Testis (tissue), 3 donors: ENCODE results near the gene TBRG1. TPM values are rescaled to one million over a fixed set of nuclear protein-coding genes. Genes with fewer than 3 reads are reported as not detected.

ENCODE experiments used
- DNase-seq: peaks from one replicate; pipeline ENCODE4 v3.0.0-alpha.2; 2019
- H3K27ac ChIP-seq, 2 donors: fragments of 200-600 bp; sonication (generic); one replicate each; pipeline ENCODE4 v1.5.1; 2019
- H3K27me3 ChIP-seq: fragments of 200-600 bp; sonication (generic); one replicate; pipeline ENCODE4 v1.5.1; 2019
- H3K36me3 ChIP-seq: fragments of 200-600 bp; sonication (generic); one replicate; pipeline ENCODE4 v1.5.1; 2017; ENCODE audit warnings: low read depth; ENCODE audit errors: missing control alignments
- H3K4me1 ChIP-seq: fragments of 200-600 bp; sonication (generic); one replicate; pipeline ENCODE4 v1.5.1; 2019
- H3K4me3 ChIP-seq, 2 donors: fragments of 200-600 bp; sonication (generic); one replicate each; pipeline ENCODE4 v1.5.1; 2017 to 2019
- H3K9me3 ChIP-seq: fragments of 200-600 bp; sonication (generic); one replicate; pipeline ENCODE4 v1.5.1; 2017
- POLR2A ChIP-seq: fragments of 450-650 bp; IDR thresholded peaks from one replicate; pipeline ENCODE4 v1.6.1; 2017; ENCODE audit warnings: antibody characterized with exemption, mild to moderate bottlenecking, moderate library complexity
- WGBS, 2 donors: methylation state at CpG; one replicate each; pipeline ENCODE4 v1.1.5; 2018; 5-methylcytosine and 5-hydroxymethylcytosine counted together
- intact Hi-C: fragments of 100-400 bp; cut with DNase I; formaldehyde crosslinking; loops from one replicate; pipeline ENCODE4 v1.15.1; 2023; ENCODE audit warnings: low total_unique reads
- polyA plus RNA-seq: library from polyadenylated mRNA; stranded (reverse); fragments of 350-450 nt; fragmentation: Illumina TruSeq; extraction: RNeasy Lipid Tissue Mini Kit (QIAGEN cat#74804); gene quantifications from one replicate; pipeline ENCODE4 v1.2.3, GENCODE V29; 2014; ENCODE audit warnings: low read depth, low replicate concordance; ENCODE audit not compliant: insufficient read depth
- small RNA-seq, 2 donors: library from RNA; depleted of rRNA; stranded (forward); fragments of <200 nt; gene quantifications; one replicate each; pipeline ENCODE3, GENCODE V24; 2016
- total RNA-seq, 2 donors: library from RNA; depleted of rRNA; stranded (reverse); fragments of >200 nt; gene quantifications; one replicate each; pipeline ENCODE4 v1.2.3, GENCODE V29; 2016
- TF ChIP-seq, protein P1 (sequence below), 3 experiments: fragments of 450-650 bp in 2 of 3; fragments of 200-600 bp in 1 of 3; sonication (generic) in 1 of 3; IDR thresholded peaks; one replicate each; pipeline ENCODE4 v1.5.1; 2016 to 2019; ENCODE audit warnings: antibody characterized with exemption in 3 of 3, mild to moderate bottlenecking in 2 of 3, moderate library complexity in 1 of 3

The TBRG1 gene
- total and polyA plus RNA-seq, 3 donors from 2014 or later = 25.2 to 38.8 (median 35.7) TPM

GRCh38 chr11:124678416-124678815 lies 55.8 kb downstream of the TBRG1 start:
- no peaks in the 10 kb centered on the region for H3K4me1 ChIP-seq
- WGBS, 2 donors = 90 to 95% methylated on average over 5 of the region's 5 CpGs
- intact Hi-C loops = loop anchor here (10.0 kb wide), 1 partner anchor 86 kb away; the partner anchor contains the start of gene ESAM
- no peaks in the 10 kb centered on the region for H3K9me3 ChIP-seq
- H3K27ac ChIP-seq = no peak overlapping the region
- no peak overlapping the region for H3K4me3 ChIP-seq
- TF ChIP-seq, protein P1, sequence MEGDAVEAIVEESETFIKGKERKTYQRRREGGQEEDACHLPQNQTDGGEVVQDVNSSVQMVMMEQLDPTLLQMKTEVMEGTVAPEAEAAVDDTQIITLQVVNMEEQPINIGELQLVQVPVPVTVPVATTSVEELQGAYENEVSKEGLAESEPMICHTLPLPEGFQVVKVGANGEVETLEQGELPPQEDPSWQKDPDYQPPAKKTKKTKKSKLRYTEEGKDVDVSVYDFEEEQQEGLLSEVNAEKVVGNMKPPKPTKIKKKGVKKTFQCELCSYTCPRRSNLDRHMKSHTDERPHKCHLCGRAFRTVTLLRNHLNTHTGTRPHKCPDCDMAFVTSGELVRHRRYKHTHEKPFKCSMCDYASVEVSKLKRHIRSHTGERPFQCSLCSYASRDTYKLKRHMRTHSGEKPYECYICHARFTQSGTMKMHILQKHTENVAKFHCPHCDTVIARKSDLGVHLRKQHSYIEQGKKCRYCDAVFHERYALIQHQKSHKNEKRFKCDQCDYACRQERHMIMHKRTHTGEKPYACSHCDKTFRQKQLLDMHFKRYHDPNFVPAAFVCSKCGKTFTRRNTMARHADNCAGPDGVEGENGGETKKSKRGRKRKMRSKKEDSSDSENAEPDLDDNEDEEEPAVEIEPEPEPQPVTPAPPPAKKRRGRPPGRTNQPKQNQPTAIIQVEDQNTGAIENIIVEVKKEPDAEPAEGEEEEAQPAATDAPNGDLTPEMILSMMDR (IDR thresholded peaks at IDR 0.05) = no peak
- TF ChIP-seq POLR2A = no peak
- H3K27me3 ChIP-seq = no peaks in the 10 kb centered on the region
- no peak for DNase-seq
- H3K36me3 ChIP-seq = no peaks in the 10 kb centered on the region

- Histone ChIP-seq H3K27me3 (no peaks in the 10 kb centered on the region), H3K36me3 (no peaks in the 10 kb centered on the region), H3K4me1 (no peaks in the 10 kb centered on the region), H3K27ac (no peak overlapping the region), H3K9me3 (no peaks in the 10 kb centered on the region), H3K4me3 (no peak overlapping the region)
- intact Hi-C loops = no loop called here
- DNase-seq = no peak
- WGBS, 2 donors = 97 to 98% methylated on average over 2 of the region's 2 CpGs
- TF ChIP-seq POLR2A = no peak
- TF ChIP-seq, protein P1 (IDR thresholded peaks at IDR 0.05) = no peak
Observed at GRCh38 chr11:124681421-124681820, 58.8 kb downstream of the TBRG1 start.

DNA sequence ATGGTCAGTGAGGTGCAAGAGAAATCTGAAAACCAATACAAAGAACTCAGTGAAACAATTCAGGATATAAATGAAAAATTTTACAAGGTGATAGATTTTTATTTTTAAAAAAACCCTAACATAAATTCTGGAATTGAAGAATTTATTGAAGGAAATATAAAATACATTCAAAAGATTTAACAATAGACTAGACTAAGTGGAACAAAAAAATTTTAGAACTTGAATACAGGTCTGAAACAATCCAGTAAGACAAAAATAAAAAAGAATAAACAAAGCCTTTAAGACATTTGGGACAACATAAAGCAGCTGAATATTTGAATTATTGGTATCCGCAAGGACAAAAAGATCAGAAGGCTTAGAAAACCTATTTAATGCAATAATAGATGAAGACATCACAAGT lies 59.8 kb downstream of the TBRG1 start:
- no peak overlapping the region for H3K27ac ChIP-seq
- no peaks in the 10 kb centered on the region for H3K9me3 ChIP-seq
- H3K4me3 ChIP-seq = no peak overlapping the region
- WGBS, 2 donors = 94 to 96% methylated on average over 1 of the region's 1 CpG
- no peak for DNase-seq
- no peaks in the 10 kb centered on the region for H3K36me3 ChIP-seq
- H3K27me3 ChIP-seq = no peaks in the 10 kb centered on the region
- TF ChIP-seq, protein P1 (IDR thresholded peaks at IDR 0.05) = no peak
- TF ChIP-seq POLR2A = no peak
- H3K4me1 ChIP-seq = no peaks in the 10 kb centered on the region
- intact Hi-C loops = no loop called here

Small RNA genes within 50 kb of the gene (small RNA-seq; reads per million reads assigned to genes)
- gene RNA5SP352 = 0 reads per million in 2 donors

Other genes with a start within 250 kb of the TBRG1 start
- gene OR8B2, start 238.4 kb upstream of the TBRG1 start, total RNA-seq = not detected
- gene OR8B2, start 238.4 kb upstream of the TBRG1 start, polyA plus RNA-seq = 1.0 TPM
- not detected for gene OR8B3, start 223.8 kb upstream of the TBRG1 start, total RNA-seq
- gene OR8B3, start 223.8 kb upstream of the TBRG1 start, polyA plus RNA-seq = 0.53 TPM
- gene OR8B4, start 198.0 kb upstream of the TBRG1 start, total RNA-seq = not detected
- not detected for gene OR8B4, start 198.0 kb upstream of the TBRG1 start, polyA plus RNA-seq
- not detected for gene OR8B8, start 177.2 kb upstream of the TBRG1 start, total RNA-seq
- gene OR8B8, start 177.2 kb upstream of the TBRG1 start, polyA plus RNA-seq = not detected
- gene OR8B12, start 79.2 kb upstream of the TBRG1 start, total RNA-seq = not detected
- not detected for gene OR8B12, start 79.2 kb upstream of the TBRG1 start, polyA plus RNA-seq
- under 1 TPM; 0.31 to 0.50 TPM for gene OR8A1, start 52.9 kb upstream of the TBRG1 start, total RNA-seq
- 0.29 TPM for gene OR8A1, start 52.9 kb upstream of the TBRG1 start, polyA plus RNA-seq
- under 1 TPM in 1 of 2 donors, not detected in 1; 0.43 TPM for gene PANX3, start 11.4 kb upstream of the TBRG1 start, total RNA-seq
- 0.18 TPM for gene PANX3, start 11.4 kb upstream of the TBRG1 start, polyA plus RNA-seq
- 10 to 100 TPM; 14.5 to 16.1 TPM for gene SIAE, start 50.9 kb downstream of the TBRG1 start, total RNA-seq
- gene SIAE, start 50.9 kb downstream of the TBRG1 start, polyA plus RNA-seq = 15.3 TPM
- gene SPA17, start 51.0 kb downstream of the TBRG1 start, total RNA-seq = 100 to 1,000 TPM in 1 of 2 donors, 10 to 100 TPM in 1; 97.5 to 170 TPM
- gene SPA17, start 51.0 kb downstream of the TBRG1 start, polyA plus RNA-seq = 405 TPM
- 1 to 10 TPM; 3.0 to 5.5 TPM for gene NRGN, start 117.1 kb downstream of the TBRG1 start, total RNA-seq
- 10.4 TPM for gene NRGN, start 117.1 kb downstream of the TBRG1 start, polyA plus RNA-seq
- gene VSIG2, start 129.4 kb downstream of the TBRG1 start, total RNA-seq = 1 to 10 TPM in 1 of 2 donors, under 1 TPM in 1; 0.74 to 1.3 TPM
- 4.4 TPM for gene VSIG2, start 129.4 kb downstream of the TBRG1 start, polyA plus RNA-seq
- 10 to 100 TPM in 1 of 2 donors, 1 to 10 TPM in 1; 6.0 to 10.6 TPM for gene ESAM, start 139.4 kb downstream of the TBRG1 start, total RNA-seq
- 15.8 TPM for gene ESAM, start 139.4 kb downstream of the TBRG1 start, polyA plus RNA-seq
- gene MSANTD2, start 177.5 kb downstream of the TBRG1 start, total RNA-seq = 10 to 100 TPM; 11.3 to 19.1 TPM
- gene MSANTD2, start 177.5 kb downstream of the TBRG1 start, polyA plus RNA-seq = 7.4 TPM
- gene ROBO3, start 242.6 kb downstream of the TBRG1 start, total RNA-seq = 10 to 100 TPM; 11.8 to 31.6 TPM
- 12.9 TPM for gene ROBO3, start 242.6 kb downstream of the TBRG1 start, polyA plus RNA-seq